Cerebellar cortex (tissue), 1 donor: ENCODE measurements around the gene FUT7.
A peak's percentile ranks its signal among the peaks of the same experiment; 100 is the strongest.
"Not testable (repeated sequence)": the region's sequence is repeated elsewhere in the genome, so short reads cannot be mapped to it uniquely, and the experiment has no call there.

ENCODE experiments used
- DNase-seq: peaks from one replicate; pipeline ENCODE4 v3.0.0-alpha.2; 2015; ENCODE audit warnings: low spot score

FUT7 gene

DNA sequence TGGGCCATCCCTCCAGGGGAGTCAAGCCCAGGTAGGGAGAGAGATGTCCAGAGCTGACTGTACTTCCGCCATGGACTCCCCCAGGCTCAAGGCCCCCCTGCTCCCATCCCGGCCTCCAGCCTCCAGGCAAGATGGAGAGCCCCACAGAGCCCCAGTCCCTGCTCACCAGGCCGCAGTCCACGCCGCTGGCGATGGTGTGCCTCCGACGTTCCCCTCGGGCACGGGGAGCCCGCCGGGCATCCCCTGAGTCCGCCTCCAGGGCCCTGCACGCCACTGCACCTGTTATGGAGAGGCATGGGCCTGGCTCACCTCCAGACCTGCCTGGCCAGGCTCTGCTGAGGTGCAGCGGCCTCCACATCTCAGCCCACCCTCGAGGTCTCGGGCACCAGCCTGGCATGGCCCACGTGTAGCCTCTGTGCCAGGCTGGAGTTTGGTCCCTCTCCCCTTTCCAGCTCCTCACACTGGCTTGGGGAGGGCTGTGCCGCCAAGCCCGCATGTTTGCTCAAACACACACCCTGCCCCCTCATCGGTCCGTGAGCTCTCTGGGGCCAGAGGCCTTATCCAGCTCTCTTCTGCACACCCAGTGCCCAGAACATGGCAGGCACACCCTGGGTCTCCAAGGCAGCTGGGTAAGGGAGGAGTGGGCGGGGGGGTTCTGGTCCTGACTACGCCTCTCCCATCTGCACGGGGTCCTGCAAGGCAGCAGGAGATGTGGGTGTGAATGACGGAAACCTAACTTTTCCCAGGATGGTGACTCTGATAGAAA is 34.4 kb upstream of the FUT7 start:
- DNase-seq, result no peak

DNA sequence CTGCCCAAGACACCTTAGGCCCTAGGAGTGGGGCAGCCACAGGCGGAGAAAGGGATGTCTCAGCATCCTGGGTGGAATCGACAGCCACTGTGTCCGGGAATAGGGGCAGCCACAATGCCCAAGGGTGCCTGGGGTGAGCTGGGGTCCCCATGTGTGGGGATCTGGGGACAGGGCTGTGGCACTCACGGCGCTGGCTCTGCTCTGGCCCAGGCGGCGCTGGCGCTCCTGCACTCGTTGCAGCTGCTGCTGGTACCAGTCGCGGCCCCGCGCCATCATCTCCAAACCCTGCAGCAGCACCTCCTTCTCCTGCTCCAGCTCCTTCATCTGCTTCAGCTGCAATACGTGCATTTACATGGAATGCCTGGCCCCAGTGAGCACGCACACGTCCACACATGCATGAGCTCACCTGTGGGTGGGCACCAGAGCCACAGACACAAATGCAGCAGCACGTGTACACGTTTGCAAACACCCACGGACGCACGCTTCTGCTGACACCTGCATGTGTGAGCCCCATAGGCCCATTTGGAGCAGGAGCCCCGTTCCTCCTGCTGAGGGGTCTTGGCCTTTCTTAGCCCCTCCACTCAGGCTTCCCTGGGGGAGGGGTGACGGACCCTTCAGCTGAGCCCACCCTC is 33.6 kb upstream of the FUT7 start:
- DNase-seq, result no peak

DNA sequence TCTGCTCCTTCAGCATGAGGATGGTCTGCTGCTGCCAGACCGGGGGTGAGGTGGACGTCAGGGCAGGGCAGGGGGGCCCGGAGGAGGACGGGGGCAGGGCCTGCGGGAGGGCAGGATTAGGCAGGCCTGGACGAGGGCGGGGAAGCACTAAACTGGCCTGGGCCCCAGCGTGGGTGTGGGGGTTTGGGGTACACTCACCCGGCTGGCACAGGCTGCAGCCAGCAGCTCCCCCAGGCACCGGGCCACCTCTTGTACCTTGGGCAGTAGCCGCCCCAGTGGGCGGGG is 32.9 kb upstream of the FUT7 start:
- DNase-seq, result no peak

GRCh38 chr9:137064027-137064879 is 32.4 kb upstream of the FUT7 start:
- DNase-seq, result peak; percentile 64

- no peak for DNase-seq
Observed at GRCh38 chr9:137063311-137064026, 31.6 kb upstream of the FUT7 start.

- DNase-seq, result not testable (repeated sequence)
Observed at GRCh38 chr9:137062798-137063197, 30.9 kb upstream of the FUT7 start.

DNA sequence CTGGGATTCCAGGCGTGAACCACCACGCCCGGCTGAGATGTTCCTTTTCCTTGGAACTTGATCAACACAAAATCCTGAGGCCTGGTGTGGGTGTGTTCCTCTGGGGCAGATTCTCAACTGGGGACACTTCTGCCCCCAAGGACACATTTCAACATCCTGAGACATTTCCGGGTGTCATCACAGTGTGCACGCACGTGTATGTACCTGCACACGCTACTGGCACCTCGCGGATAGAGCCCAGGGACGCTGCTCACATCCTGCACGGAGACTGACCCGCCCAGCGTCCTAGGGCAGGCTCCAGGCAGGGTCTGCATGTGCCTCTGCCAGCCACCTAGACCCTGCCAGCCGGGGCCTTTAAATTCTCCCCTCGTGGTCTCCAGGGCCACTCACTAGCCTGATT is 30.5 kb upstream of the FUT7 start:
- DNase-seq, result no peak

DNA sequence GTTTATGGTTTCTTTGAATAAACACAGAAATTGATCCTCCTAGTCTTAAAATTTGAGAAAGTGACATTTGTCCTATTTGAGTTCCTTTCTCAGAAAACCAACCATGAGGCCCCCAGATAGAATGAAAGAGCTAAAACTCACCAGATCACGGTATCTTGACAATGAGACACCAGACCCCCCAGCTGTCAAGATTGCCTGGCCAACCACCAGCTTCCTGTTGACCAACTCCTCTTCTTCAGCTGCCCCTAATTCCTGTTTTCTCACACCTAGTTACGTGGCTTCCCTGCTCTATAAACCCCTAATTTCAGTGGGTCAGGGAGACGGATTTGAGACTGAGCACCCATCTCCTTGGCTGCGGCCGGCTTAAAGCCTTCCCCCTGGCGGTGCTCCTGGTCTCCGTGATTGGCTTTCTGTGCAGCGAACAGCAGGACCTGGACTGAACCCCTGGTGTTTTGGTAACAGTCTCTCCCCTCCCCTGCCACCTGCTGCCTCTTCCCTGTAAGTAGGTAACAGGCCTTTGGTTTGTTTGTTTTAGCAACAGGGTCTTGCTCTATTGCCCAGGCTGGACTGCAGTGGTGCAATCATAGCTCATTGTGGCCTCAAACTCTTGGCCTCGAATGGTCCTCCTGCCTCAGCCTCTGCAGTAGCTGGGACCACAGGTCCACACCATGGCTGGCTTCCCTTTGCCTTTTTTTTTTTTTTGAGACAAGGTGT is 26.8 kb upstream of the FUT7 start:
- DNase-seq, result no peak

DNA sequence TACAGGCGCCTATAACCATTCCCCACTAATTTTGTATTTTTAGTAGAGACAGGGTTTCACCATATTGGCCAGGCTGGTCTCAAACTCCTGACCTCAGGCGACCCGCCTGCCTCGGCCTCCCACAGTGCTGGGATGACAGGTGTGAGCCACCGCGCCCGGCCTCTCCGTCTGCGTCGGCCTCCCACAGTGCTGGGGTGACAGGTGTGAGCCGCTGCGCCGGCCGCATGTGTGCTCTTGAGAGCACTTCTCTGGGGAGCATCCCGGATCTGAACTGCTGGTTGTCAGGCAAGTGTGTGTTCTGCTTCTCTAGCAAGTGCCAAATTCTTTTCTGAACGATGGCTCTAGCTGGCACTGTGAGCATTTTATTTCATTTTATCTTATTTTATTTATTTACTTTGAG is 25.7 kb upstream of the FUT7 start:
- no peak for DNase-seq

GRCh38 chr9:137056739-137057415 is 25.0 kb upstream of the FUT7 start:
- no peak for DNase-seq

DNA sequence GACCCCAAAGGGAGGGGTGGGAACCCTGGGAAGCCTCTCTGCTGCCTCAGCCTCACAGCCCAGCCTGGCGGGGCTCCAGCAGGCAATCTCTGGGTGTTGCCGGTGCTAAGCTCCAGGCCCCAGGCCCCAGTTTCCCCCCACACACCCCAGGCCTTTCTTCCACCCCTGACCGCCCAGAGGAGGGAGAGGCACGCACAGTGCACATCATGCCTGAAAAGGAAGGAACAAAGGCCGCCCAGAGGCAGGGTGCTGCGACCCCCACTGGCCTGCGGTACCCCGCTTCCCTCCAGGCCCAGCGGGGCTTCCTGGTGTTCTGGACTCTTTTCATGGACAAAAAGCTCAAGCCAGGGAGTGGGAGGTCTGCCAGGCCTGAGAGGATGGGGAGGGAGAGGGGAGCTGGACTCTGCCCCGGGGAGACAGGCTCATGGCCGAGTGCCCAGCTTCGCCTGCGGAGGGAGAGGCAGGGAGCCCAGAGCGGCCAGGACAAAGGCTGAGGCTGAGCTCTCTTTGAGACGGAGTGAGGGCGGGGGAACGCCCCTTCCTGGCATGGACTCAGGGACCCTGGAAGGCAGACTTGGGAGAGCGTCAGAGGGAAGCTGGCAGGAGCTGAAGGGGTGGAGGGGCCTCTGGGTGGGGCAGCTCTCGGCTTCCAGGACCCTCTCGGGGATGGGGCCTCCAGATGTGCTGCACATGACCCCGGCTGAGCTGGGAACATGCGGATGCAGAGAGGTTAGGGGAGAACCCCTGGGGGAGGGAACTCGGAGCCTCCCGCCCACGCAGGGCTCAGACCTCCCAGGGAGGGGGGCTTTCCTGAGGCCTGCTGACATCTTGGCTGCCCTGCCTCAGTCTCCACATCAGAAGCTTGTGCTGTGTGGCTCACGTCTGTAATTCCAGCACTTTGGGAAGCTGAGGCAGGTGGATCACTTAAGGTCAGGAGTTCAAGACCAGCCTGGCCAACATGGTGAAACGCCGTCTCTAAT is 23.8 kb upstream of the FUT7 start:
- DNase-seq, result peak; percentile 76

- DNase-seq, result no peak
Observed at GRCh38 chr9:137054932-137055384, 23.1 kb upstream of the FUT7 start.

- no peak for DNase-seq
Observed at GRCh38 chr9:137053944-137054931, 22.4 kb upstream of the FUT7 start, which contains the start of gene ENTPD2. ENTPD2 (minus strand) TSS chr9:137054061; CDS start chr9:137053997, 64 bp downstream.

GRCh38 chr9:137052998-137053943 is 21.4 kb upstream of the FUT7 start:
- DNase-seq, result no peak

GRCh38 chr9:137052293-137052692 is 20.4 kb upstream of the FUT7 start:
- no peak for DNase-seq

- DNase-seq, result no peak
Observed at GRCh38 chr9:137051145-137051724, 19.3 kb upstream of the FUT7 start.

DNA sequence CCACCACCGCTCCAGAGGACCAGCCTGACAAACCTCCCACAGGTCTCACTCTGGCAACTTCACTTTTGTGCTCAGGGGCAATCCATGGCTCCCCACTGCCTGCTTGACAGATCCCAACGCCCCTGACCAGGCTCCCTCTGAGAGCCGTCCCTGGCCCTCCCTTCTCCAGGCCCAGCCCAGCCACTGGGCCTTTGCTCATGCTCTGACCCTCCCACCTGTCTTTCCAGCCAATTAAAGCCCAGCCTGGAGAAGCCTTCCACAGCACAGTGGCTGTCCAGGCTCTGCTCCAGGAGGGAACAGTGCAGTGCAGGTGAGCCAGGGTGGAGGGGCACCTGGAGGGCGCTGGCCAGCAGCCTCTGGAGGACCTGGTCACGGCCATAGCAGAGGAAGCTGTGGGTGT is 18.7 kb upstream of the FUT7 start:
- no peak for DNase-seq
